PFSK-1 (cell line): ENCODE measurements around the gene ELL.

Experiments
- FOXP2 ChIP-seq: optimal IDR thresholded peaks from 2 replicates; pipeline ENCODE3; 2011; ENCODE audit warnings: borderline replicate concordance, control low read depth, inconsistent platforms; ENCODE audit not compliant: insufficient read depth; ENCODE audit errors: extremely low read length, extremely low read depth
- POLR2AphosphoS5 ChIP-seq: IDR thresholded peaks from 2 replicates; pipeline ENCODE4 v1.6.1; 2012; ENCODE audit warnings: low read depth, mild to moderate bottlenecking, control low read depth, low read length, moderate library complexity
- REST ChIP-seq, 2 experiments: IDR thresholded peaks; 2 replicates each; pipeline versions ENCODE4 v1.6.1 to v1.8.0; 2011 to 2012; ENCODE audit warnings: low read depth in 2 of 2, low read length in 2 of 2, control low read depth in 1 of 2, inconsistent platforms in 1 of 2, mild to moderate bottlenecking in 1 of 2, moderate library complexity in 1 of 2; ENCODE audit not compliant: insufficient read depth in 1 of 2
- SIN3A ChIP-seq: IDR thresholded peaks from 2 replicates; pipeline ENCODE4 v1.6.1; 2012; ENCODE audit warnings: mild to moderate bottlenecking, low read length, moderate library complexity, borderline replicate concordance; ENCODE audit not compliant: insufficient read depth
- TAF1 ChIP-seq: IDR thresholded peaks from 2 replicates; pipeline ENCODE4 v1.6.1; 2012; ENCODE audit warnings: low read length, control low read depth, borderline replicate concordance; ENCODE audit not compliant: insufficient read depth

ELL gene

GRCh38 chr19:18424122-18424889 is 97.6 kb downstream of the ELL start:
- TF ChIP-seq REST (IDR thresholded peaks at IDR 0.05; ENCODE audit: insufficient read depth in 1 of 2, low read depth in 2 of 2, low read length in 2 of 2) (no peak), FOXP2 (no peak), POLR2AphosphoS5 (no peak), TAF1 (no peak), SIN3A (no peak)

DNA sequence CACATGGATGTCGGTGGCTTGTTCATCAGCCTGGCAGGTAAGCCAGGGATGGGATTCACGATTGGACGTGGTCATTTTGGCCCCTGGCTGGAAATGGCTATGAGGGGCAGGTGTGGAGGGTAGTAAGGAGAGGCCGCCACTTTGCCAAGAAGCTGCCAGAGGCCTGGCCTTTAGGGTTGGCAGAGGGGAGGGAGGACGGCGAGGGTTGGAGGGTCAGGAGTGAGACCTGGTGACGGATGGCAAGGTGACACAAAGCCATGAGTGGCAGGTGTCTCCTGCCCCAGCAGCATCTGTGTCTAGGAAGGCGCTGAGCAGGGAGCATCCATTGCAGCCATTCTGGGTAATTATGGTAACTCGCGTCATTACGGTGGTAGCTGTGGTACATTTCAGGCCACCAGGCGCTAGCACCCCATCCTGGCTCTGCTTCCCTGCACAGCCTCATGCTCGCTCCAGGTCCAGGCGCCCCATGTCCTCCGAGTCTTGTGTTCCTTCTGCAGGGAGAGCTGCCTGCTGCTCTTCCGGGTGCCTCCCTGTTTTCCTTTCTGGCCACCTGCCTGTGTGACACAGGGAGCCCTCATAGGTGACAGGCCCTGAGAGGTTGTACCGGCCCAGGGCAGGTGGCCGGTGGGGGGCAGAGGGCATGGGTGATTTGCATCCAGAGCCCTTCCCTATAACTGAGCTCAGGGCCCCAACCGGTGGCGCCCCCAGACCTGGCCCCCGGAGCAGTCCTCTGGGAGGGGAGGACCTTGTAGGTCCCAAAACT is 98.4 kb downstream of the ELL start:
- TF ChIP-seq SIN3A, result no peak
- TF ChIP-seq POLR2AphosphoS5, result no peak
- TF ChIP-seq FOXP2, result no peak
- TF ChIP-seq TAF1, result no peak
- TF ChIP-seq REST (IDR thresholded peaks at IDR 0.05; ENCODE audit: insufficient read depth in 1 of 2, low read depth in 2 of 2, low read length in 2 of 2), result no peak

DNA sequence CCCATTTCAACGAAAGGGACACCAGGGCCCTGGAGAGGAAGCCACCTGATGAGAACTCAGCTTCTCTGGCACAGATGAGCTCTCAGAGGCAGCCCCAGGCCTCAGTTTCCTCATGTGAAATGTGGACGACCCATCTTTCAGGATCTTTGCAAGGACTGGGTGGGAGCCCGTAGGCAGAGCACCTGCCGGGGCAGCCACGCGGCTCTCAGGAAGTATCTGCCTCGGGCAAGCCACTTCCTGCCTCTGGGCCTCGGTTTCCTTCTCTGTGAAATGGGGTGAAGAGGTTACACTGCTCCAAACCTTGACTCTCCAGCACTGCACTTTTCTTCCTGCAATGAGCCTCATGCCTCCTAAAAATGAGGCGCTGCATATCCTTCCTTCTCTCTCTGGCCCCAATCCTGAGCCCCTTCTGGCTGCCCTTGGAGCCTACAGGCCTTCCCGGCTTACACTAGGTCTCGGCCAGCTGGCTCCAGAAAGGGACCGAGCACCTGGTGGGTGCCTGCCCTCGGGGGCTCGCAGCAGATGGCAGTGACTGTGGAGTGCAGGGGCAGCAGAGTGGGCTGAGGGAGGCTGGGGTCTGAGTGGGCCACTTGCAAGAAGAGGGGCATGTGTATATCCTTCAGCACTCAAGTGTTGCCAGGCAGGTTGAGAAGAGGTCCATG is 99.2 kb downstream of the ELL start:
- TF ChIP-seq REST (IDR thresholded peaks at IDR 0.05; ENCODE audit: insufficient read depth in 1 of 2, low read depth in 2 of 2, low read length in 2 of 2) (no peak), SIN3A (no peak), TAF1 (no peak)

GRCh38 chr19:18421371-18421959 is 100.4 kb downstream of the ELL start:
- no peak for TF ChIP-seq FOXP2
- TF ChIP-seq REST (IDR thresholded peaks at IDR 0.05; ENCODE audit: insufficient read depth in 1 of 2, low read depth in 2 of 2, low read length in 2 of 2), result no peak
